ENCODE results near the gene ARHGAP19. TPM values are rescaled to one million over a fixed set of nuclear protein-coding genes. Genes with fewer than 3 reads are reported as not detected.
A peak's percentile ranks its signal among the peaks of the same experiment; 100 is the strongest.

Gene ARHGAP19, protein sequence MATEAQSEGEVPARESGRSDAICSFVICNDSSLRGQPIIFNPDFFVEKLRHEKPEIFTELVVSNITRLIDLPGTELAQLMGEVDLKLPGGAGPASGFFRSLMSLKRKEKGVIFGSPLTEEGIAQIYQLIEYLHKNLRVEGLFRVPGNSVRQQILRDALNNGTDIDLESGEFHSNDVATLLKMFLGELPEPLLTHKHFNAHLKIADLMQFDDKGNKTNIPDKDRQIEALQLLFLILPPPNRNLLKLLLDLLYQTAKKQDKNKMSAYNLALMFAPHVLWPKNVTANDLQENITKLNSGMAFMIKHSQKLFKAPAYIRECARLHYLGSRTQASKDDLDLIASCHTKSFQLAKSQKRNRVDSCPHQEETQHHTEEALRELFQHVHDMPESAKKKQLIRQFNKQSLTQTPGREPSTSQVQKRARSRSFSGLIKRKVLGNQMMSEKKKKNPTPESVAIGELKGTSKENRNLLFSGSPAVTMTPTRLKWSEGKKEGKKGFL
- total RNA-seq: 7.8 TPM

DNA sequence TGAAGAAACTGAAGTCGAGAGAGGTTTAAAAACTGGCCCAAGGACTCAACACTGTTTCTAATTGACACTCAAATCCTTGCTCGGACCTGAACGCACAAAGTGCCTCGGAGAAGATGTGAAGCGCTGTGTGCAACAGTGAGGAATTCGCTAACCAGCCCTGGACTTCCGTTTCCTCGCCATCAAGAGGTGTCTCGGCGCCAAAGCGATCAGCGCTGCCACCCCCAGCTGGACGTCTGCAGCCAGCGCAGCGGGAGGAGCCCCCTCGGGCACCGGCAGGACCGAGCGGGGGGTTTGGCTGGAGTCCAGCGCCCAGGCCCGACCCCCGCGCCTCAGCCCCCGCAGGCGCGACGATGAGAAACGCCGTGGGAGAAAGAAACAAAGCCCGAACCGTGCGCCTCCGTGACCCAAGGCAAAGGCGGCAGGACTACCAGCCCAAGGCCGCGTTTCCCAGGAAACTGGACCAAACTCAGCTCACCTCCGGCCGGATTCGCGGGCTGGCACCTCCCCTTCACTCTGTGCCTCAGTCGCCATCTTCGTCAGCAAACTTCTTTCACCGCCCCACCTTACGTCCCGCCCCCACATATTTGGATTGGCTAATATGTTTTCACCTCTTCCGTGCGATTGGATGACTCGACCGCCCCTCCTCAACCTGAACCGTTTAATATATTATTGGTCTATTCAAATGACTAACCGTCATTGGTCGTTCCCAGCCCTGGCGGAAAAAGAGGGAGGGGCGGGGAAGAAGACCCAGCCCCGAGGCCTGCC, at the start of gene ARHGAP19:
Gene ARHGAP19 (minus strand): TSS at position 541 of the 765 bp plus-strand sequence. CDS start 10 bp downstream, at position 531.
- H3K4me3 ChIP-seq (ENCODE audit: low read length): peak within 1 kb of the TSS; percentile 100
- H3K27me3 ChIP-seq (ENCODE audit: insufficient read depth, low read length): no peaks in the 10 kb centered on the region
- no peaks in the 10 kb centered on the region for H3K9me3 ChIP-seq (ENCODE audit: low read depth, low read length)
- peaks cover 18% of the 10 kb centered on the region for H3K4me1 ChIP-seq (ENCODE audit: insufficient read depth, low read length)

DNA sequence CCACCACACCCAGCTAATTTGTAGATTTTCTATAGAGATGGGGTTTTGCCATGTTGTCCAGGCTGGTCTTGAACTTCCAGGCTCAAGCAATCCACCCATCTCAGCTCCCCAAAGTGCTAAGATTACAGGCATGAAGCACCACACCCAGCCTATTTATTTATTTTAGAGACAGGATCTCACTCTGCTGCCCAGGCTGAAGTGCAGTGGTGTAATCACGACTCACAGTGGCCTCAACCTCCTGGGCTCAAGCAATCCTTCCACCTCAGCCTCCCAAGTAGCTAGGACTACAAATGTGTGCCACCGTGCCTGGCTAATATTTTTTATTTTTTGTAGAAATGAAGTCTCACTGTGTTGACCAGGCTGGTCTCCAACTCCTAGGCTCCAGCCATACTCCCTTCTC, 49.0 kb upstream of the ARHGAP19 start:
- Histone ChIP-seq H3K9me3 (ENCODE audit: low read depth, low read length) (no peaks in the 10 kb centered on the region), H3K27me3 (ENCODE audit: insufficient read depth, low read length) (no peaks in the 10 kb centered on the region), H3K4me1 (ENCODE audit: insufficient read depth, low read length) (peaks cover 6% of the 10 kb centered on the region), H3K4me3 (ENCODE audit: low read length) (no peak overlapping the region)

DNA sequence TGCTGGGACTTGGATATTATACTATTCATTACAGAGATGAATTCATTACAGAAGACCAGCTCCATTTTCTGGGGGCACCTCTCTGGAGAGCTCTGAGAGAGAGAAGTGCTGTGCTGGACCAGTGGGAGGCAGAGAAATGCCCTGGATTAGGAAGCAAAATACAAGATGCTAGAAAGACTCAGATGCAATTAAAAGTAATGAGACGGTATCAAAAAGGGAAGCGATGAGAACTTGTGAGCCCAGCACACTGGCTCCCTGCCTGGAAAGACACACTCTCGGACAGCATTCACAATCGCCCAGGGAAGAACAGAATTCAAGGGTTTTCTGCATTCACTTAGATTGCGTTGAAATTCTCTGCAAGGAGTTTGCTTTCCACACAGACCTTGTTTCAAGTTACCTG, 45.6 kb upstream of the ARHGAP19 start:
- no peaks in the 10 kb centered on the region for H3K27me3 ChIP-seq (ENCODE audit: insufficient read depth, low read length)
- peaks cover 20% of the 10 kb centered on the region for H3K4me1 ChIP-seq (ENCODE audit: insufficient read depth, low read length)
- no peak overlapping the region for H3K4me3 ChIP-seq (ENCODE audit: low read length)
- no peaks in the 10 kb centered on the region for H3K9me3 ChIP-seq (ENCODE audit: low read depth, low read length)

DNA sequence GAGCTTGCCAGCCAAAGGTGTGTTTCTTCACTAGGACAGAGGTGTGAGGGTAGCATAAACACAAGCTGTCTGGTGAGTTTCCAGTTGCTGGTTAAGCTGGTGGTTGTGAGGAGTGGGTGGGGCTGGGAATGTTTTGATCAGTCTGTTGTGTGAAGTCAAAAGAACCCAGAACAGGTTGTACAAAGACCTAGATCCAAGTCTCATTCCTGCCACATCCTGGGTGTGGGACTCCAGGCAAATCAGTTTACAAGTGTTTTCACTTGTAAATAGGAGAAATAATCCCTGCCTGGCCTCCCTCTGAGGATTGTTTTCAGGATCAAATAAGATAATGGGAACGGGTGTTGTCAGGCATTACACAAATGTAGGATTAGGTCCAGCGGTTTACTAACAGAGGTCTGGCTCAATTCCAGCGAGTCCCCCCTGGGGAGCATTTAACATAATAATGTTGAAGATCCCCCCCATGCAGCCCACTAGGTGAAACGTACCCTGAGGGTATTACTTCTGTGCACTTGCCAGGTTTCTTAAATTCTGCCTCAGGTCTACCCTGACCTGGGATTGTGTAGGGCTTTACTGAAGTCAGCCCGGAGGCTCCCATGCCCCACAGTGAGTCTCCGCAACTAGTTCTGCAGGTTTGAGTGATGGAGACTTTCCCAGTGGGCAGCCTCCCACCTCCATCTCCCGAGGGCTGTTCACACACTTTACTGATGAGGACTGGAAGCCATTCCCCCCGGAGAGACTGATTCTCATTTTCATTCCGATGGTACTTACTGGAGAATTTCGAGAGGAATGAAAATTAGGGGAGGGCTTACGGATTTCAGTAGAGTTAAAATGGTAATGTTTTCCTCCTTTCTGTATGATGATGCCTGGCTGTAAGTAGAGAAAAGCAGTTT, 44.8 kb upstream of the ARHGAP19 start:
- peaks cover 29% of the 10 kb centered on the region for H3K4me1 ChIP-seq (ENCODE audit: insufficient read depth, low read length)
- no peak overlapping the region for H3K4me3 ChIP-seq (ENCODE audit: low read length)
- H3K27me3 ChIP-seq (ENCODE audit: insufficient read depth, low read length): no peaks in the 10 kb centered on the region
- no peaks in the 10 kb centered on the region for H3K9me3 ChIP-seq (ENCODE audit: low read depth, low read length)

DNA sequence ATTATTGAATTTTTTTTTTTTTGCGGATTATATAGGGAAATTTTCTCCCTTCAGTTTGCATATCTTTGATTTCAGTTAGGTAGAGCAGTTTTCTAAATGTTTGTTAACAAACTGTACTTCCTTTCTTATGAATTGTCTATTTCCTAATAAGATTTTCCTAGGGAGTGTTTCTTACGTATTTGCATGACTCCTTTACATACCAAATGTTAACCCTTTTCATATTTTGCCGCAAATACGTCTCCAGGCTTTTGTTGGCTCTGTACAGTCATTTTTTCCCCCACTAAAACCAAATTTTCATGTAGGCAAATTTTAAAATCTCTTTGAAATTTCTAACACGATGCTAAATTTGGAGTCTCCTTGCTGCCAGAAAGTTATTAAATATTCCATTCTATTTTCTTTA, 44.0 kb upstream of the ARHGAP19 start:
- H3K4me1 ChIP-seq (ENCODE audit: insufficient read depth, low read length): peaks cover 36% of the 10 kb centered on the region
- H3K9me3 ChIP-seq (ENCODE audit: low read depth, low read length): no peaks in the 10 kb centered on the region
- no peak overlapping the region for H3K4me3 ChIP-seq (ENCODE audit: low read length)
- H3K27me3 ChIP-seq (ENCODE audit: insufficient read depth, low read length): no peaks in the 10 kb centered on the region

DNA sequence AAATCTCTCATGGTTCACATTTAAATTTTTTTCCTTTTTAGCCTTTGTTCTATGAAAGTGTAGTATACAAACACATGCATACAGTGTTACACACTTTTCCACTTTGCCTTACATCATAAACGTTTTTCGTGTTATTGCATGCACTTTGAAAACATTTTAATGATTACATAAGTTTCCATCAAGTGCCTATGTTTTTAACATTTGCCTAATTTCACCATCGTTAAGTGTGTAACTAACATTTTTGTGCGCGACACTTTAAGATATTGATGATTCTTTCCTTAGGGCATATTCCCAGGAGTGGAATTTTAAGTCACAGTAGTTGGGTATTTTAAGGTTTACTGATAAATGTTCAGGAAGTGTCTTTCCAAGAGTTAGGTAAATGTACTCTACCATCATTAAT, 43.6 kb upstream of the ARHGAP19 start:
- H3K4me1 ChIP-seq (ENCODE audit: insufficient read depth, low read length): peaks cover 40% of the 10 kb centered on the region
- H3K27me3 ChIP-seq (ENCODE audit: insufficient read depth, low read length): no peaks in the 10 kb centered on the region
- H3K9me3 ChIP-seq (ENCODE audit: low read depth, low read length): no peaks in the 10 kb centered on the region
- H3K4me3 ChIP-seq (ENCODE audit: low read length): no peak overlapping the region

DNA sequence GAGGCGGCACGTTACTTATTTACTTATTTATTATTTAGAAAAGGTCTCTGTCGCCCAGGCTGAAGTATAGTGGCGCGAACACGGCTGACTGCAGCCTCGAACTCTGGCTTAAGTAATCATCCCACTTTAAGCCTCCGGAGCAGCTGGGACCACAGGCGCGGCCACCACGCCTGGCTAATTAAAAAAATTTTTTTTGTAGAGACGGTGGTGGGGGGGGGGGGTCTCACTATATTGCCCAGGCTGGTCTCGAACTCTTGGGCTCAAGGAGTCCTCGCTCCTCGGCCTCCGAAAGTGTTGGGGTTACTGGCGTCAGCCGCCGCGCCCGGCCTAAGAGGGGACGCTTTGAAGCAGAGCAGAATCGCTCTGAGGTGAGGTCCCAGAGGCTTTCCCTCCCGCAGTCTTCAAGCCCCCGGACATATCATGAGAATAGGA, 42.8 kb upstream of the ARHGAP19 start:
- Histone ChIP-seq H3K4me1 (ENCODE audit: insufficient read depth, low read length) (peaks cover 48% of the 10 kb centered on the region), H3K9me3 (ENCODE audit: low read depth, low read length) (no peaks in the 10 kb centered on the region), H3K27me3 (ENCODE audit: insufficient read depth, low read length) (no peaks in the 10 kb centered on the region), H3K4me3 (ENCODE audit: low read length) (peak overlapping the region; percentile 60)

DNA sequence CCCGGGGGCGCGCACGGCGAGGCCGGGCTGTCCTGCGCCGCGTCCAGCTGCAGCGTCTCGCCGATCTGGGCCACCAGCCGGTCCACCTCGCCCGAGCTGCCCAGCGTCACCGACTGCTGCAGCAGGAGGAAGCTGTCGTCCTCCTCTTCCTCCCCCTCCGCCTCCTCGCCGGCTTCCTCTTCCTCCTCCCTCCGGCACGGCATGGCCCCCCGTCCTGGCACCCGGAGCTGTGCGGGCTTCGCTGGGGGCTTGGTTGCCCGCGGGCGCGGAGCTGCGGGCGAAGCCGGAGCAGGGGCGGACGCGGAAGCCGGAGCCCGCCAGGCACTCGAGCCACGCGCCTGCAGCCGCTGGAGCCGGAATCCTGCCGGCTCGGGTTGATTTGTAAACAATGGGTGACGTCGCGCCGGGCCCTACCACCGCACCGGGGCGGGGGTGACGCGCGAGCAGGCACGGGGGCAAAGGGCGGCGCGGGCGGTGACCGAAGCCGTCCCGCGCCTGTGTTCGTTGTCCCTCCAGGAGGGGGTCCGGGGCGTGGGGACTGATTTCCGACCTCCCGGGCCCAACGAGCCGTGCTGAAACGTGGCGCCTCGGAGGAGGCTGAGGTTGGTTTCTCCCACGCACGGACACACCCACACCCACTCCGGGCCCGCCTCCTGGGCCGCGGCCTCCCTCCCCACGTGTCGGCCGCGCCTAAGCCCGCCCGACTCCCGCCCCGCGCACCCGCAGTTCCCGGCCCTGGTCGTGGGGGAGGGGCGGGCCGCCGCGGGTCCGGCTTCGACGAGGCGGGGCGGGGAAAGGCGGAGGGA, 42.1 kb upstream of the ARHGAP19 start, which contains the start of gene FRAT2:
Gene FRAT2 (minus strand): TSS at position 360 of the 806 bp plus-strand sequence. CDS start 157 bp downstream, at position 203.
- Histone ChIP-seq H3K9me3 (ENCODE audit: low read depth, low read length) (no peaks in the 10 kb centered on the region), H3K4me1 (ENCODE audit: insufficient read depth, low read length) (peaks cover 55% of the 10 kb centered on the region), H3K27me3 (ENCODE audit: insufficient read depth, low read length) (no peaks in the 10 kb centered on the region), H3K4me3 (ENCODE audit: low read length) (peak within 1 kb of the TSS; percentile 60)

DNA sequence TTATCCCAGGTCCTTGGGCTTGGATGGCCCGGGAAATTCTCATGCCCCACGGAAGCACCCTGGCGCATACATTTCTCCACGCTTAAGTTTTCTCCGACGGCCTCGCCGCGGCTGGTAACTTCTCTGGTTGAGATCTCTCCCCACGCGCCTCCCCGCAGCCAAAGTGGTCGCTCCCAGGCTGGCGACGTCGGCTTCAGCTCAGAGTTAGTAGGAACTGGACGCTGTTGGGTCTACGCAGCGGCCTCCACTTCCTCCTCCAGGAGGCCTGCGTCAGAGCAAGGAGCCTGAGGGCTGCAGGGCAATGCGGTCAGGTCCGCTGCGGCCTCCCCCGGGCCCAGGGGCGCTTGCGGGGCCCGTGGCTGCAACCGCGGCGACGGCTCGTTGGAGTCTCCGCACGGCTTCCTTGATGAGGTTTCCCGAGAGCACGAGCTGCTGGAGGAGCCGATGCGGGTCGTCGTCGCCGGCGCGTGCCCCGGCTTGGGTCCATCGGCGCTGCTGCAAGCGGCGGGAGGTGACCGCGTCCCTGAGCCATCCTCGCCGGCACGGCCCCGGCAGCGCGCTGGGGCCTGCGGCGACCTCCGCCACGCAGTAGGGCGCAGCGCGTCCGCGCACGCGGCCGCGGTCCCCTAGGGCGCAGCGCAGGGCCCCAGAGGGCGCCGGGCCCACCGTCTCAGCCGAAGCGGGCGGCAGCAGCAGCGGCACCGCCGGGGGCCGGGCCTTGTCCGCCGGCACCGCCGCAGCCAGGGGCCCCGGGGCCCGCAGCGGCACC, 41.3 kb upstream of the ARHGAP19 start:
- H3K4me1 ChIP-seq (ENCODE audit: insufficient read depth, low read length): peaks cover 63% of the 10 kb centered on the region
- peak overlapping the region; percentile 60 for H3K4me3 ChIP-seq (ENCODE audit: low read length)
- H3K9me3 ChIP-seq (ENCODE audit: low read depth, low read length): no peaks in the 10 kb centered on the region
- H3K27me3 ChIP-seq (ENCODE audit: insufficient read depth, low read length): no peaks in the 10 kb centered on the region

DNA sequence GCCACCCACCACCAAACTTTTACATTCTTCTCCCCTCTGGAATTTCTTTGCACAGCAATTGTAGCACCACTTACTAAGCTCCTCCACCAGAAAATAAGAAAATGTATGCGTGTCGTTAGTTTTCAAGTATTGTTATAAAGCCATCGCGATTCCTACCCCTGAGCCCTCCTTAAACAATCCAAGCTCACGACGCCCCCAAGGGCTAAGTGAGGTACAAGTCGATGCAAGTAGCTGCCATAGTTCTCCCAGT, 40.8 kb upstream of the ARHGAP19 start:
- Histone ChIP-seq H3K4me3 (ENCODE audit: low read length) (peak overlapping the region; percentile 60), H3K4me1 (ENCODE audit: insufficient read depth, low read length) (peaks cover 68% of the 10 kb centered on the region), H3K27me3 (ENCODE audit: insufficient read depth, low read length) (no peaks in the 10 kb centered on the region), H3K9me3 (ENCODE audit: low read depth, low read length) (no peaks in the 10 kb centered on the region)

DNA sequence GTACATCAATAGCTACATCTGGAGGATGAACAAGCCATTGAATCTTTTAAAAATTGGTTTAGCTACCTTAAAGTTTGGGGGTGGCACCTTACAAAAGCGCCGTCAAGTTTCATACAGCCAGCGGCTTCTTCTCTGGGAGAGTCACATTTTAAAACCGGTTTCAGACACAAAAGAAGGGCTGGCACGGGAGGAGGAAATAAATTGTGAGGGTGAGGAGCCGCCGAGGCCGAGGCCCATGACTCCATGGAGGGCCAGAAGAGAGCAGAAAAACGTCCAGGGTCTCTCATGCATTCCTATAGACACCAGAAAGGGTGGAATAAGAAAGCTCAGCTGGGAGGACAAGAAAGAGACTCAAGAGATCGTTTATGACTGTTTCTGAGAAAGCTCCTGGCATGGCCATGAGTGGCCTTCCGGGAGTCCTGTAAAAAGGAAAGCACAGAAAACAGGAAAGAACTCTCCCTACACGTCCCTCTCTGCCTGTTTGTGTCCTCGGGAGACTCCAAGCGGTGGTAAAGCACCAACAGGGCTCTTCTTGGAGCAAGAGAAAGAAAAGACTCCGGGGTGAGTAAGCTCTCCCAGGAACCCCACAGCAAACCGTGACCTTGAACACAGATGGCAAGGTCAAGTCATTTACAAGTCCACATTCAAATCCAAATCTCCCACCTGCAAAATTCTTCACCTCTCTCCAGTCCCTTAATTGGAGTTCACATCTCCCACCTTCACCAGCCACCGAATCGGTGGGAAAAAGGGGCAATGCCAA, 40.3 kb upstream of the ARHGAP19 start:
- H3K27me3 ChIP-seq (ENCODE audit: insufficient read depth, low read length): no peaks in the 10 kb centered on the region
- H3K9me3 ChIP-seq (ENCODE audit: low read depth, low read length): no peaks in the 10 kb centered on the region
- peaks cover 73% of the 10 kb centered on the region for H3K4me1 ChIP-seq (ENCODE audit: insufficient read depth, low read length)
- peak overlapping the region; percentile 60 for H3K4me3 ChIP-seq (ENCODE audit: low read length)

DNA sequence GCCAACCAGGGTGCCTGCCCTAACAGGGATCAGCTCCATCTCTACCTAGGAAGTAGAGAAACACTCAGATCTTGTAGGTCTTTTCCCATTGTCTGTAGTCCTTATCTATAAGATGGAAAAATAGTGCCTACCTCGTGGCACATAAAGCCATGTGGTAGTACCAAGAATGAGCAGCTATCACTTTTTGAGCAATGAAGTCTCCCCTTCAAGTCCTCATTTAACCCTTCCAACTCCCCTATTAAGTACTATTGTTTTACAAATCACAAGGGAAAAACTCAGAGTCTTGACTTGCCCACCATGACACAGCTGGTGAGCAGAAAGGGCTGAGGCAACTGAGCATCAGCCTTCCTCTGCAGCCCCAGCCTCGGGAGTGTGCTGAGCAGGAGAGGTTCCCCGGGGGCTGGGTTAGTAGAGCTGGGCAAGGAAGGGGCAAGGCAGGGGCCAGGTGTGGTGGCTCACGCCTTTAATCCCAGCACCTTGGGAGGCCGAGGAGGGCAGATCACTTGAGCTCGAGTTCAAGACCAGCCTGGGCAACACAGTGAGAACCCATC, 38.8 kb upstream of the ARHGAP19 start:
- Histone ChIP-seq H3K9me3 (ENCODE audit: low read depth, low read length) (no peaks in the 10 kb centered on the region), H3K27me3 (ENCODE audit: insufficient read depth, low read length) (no peaks in the 10 kb centered on the region), H3K4me3 (ENCODE audit: low read length) (peak overlapping the region; percentile 60), H3K4me1 (ENCODE audit: insufficient read depth, low read length) (peaks cover 80% of the 10 kb centered on the region)

DNA sequence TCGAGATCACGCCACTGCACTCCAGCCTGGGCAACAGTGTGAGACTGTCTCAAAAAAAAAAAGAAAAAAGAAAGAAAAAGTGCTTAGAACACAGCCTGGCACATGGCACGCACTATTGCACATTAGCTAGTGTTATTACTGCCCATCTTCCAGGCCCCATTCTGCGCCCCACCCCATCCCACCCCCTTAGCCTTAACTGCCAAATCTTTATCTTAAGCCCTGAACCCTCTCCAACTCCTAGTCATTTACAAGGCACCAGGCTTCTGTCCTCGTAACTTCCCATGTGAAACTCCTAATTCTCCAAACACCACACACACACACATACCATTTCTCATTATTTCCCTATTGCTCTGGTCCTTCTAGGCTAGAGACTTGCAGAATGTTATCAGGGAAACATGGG, 37.3 kb upstream of the ARHGAP19 start:
- Histone ChIP-seq H3K9me3 (ENCODE audit: low read depth, low read length) (no peaks in the 10 kb centered on the region), H3K4me1 (ENCODE audit: insufficient read depth, low read length) (peaks cover 72% of the 10 kb centered on the region), H3K4me3 (ENCODE audit: low read length) (no peak overlapping the region), H3K27me3 (ENCODE audit: insufficient read depth, low read length) (no peaks in the 10 kb centered on the region)
